KBM-7 (cell line): ENCODE data around the gene CDX1.
A peak's percentile ranks its signal among the peaks of the same experiment; 100 is the strongest.

Experiments
- DNase-seq: peaks from one replicate; pipeline ENCODE4 v3.0.0-alpha.2; 2015
- in situ Hi-C: fragments of 300-500 bp; cut with MboI; formaldehyde crosslinking; loops from 2 replicates; pipeline ENCODE4 v1.14.3; 2020; ENCODE audit warnings: low sequenced_read_pairs, low pct_unique_long_range_greater_than_20kb, mixed read lengths

The CDX1 gene

DNA sequence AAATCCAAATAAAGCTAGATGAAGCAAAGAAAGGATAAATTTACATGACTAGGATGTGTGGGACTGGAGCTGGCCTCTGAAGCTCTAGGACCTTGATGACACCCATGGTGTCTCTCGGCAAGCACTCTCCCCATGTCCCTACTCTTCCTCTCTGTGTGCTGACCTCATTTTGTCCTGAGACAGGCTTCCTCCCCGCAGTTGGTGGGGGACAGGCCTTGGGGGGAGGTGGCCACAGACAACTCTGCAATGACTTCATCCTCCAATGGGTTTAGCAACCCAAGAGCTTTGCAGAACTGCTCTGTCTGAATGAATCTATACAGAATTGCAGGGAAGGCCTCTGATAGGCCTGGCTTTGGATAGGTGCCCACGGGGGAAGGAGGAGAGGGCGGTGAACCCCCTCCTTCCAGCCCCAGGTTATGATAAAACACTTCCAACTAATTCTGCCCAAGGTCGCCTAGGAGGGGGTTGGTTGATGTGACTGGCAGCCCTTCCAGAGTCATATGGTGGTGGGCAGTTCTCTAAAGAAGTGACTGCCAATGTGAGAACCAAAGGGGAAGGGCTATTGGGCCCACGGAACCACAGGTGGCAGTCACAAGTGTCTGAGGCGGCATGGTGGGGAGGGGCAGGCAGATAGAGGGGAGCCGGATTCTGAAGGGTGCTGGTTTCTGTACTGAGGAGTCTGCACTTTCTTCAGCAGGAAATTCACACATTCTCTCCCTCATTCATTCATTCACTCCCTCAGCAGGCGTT is 29.3 kb downstream of the CDX1 start:
- no peak for DNase-seq
- in situ Hi-C loops, result no loop called here

- in situ Hi-C loops, result no loop called here
- DNase-seq, result no peak
Measured at GRCh38 chr5:150196514-150196913, 29.9 kb downstream of the CDX1 start.

- in situ Hi-C loops, result no loop called here
- DNase-seq, result no peak
Measured at GRCh38 chr5:150196986-150197385, 30.4 kb downstream of the CDX1 start.

- in situ Hi-C loops, result no loop called here
- DNase-seq, result no peak
Measured at GRCh38 chr5:150197476-150197875, 30.9 kb downstream of the CDX1 start.

DNA sequence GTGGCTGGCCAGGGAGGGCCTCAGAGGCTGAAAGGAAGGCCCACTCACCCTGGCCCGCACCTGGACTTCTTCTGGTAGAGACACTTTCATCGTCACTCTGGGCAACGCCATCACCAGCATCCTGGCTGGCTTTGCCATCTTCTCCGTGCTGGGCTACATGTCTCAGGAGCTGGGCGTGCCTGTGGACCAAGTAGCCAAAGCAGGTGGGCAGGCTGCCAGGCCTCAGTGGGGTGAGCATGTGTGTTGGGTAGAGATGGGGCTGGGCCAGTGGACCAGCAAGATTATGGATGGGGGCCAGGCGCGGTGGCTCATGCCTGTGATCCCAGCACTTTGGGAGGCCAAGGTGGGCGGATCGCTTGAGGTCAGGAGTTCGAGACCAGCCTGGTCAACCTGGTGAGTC is 35.9 kb downstream of the CDX1 start:
- no peak for DNase-seq
- in situ Hi-C loops, result no loop called here

- DNase-seq, result no peak
- in situ Hi-C loops, result no loop called here
Measured at GRCh38 chr5:150203832-150204589, 37.4 kb downstream of the CDX1 start.

GRCh38 chr5:150204590-150204960 is 38.0 kb downstream of the CDX1 start:
- in situ Hi-C loops, result no loop called here
- DNase-seq, result no peak

DNA sequence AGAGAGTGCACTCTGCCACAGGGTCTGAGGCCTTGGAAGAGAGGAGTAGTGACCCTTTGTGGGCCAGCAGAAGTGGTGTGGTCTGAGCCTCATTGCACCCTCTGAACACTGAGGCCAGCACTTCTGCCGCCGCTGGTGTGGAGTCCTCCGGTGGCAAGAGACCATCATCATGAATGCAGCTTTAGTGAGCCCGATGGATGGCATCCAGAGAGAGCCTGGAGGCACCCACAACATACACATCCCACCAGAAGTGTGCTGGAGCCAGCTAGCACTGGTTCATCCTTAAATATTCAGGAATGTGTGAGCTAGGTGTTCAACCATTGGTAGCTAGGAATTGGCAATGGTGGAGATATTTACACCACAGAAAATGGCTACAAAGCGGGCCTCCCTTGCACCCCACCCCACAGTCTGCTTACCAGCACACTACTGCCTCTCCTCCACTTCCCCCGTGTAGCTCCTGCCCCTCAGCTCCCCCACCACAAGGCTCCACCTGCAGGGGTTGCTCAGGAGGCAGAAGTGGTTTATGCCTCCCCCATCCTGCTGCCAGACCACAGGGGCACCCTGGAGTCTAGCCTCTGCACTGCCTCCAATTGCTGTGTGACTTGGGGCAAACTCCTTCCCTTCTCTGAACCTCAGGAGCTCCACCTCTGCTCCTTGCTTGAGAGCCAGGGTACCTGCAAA is 39.7 kb downstream of the CDX1 start:
- DNase-seq, result peak; percentile 57
- in situ Hi-C loops, result no loop called here

DNA sequence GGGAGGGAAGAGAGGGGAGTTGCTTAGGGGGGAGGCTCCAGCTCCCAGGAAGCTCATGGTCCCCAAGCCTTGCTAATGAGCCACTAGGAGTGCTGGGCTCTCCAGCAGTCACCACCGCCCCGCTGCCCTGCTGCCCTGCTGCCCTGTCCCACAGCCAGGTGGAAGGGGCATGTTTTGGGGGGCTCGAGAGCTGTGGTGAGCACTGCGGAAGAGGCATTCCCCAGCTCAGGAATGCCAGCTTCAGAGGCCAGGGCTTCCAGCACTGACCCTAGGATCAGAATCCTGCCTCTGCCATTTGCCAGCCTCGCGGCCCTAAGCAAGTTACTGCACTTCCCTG is 40.2 kb downstream of the CDX1 start:
- DNase-seq, result no peak
- in situ Hi-C loops, result no loop called here

GRCh38 chr5:150208187-150209098 is 41.9 kb downstream of the CDX1 start:
- DNase-seq, result no peak
- in situ Hi-C loops, result no loop called here

DNA sequence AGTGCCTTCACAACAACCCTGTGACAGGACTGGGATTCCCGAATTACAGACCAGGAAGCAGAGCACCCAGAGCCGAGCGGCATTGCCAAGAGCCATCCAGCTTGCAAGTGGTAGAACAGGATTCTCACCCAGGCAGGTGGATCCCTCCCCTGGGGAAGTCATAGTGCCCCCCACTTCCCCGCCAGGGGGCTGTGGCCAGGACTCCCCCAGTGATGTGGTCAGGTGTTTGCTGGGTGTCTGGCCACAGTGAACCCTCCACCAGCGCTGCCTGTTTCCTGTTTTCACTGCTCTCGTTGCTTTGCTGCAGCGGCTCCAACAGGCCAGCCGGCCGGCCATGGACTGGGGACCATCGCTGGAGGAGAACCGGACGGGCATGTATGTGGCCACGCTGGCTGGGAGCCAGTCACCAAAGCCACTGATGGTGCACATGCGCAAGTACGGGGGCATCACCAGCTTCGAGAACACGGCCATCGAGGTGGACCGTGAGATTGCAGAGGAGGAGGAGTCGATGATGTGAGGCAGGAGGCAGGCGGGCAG is 42.6 kb downstream of the CDX1 start:
- in situ Hi-C loops, result no loop called here
- peak; percentile 73 for DNase-seq

- in situ Hi-C loops, result no loop called here
- no peak for DNase-seq
Measured at GRCh38 chr5:150210644-150211043, 44.1 kb downstream of the CDX1 start.

GRCh38 chr5:150211156-150212030 is 44.8 kb downstream of the CDX1 start:
- in situ Hi-C loops, result no loop called here
- DNase-seq, result no peak

- DNase-seq, result no peak
- in situ Hi-C loops, result no loop called here
Measured at GRCh38 chr5:150213530-150213929, 47.0 kb downstream of the CDX1 start.

- no peak for DNase-seq
- in situ Hi-C loops, result no loop called here
Measured at GRCh38 chr5:150214289-150214688, 47.7 kb downstream of the CDX1 start.

DNA sequence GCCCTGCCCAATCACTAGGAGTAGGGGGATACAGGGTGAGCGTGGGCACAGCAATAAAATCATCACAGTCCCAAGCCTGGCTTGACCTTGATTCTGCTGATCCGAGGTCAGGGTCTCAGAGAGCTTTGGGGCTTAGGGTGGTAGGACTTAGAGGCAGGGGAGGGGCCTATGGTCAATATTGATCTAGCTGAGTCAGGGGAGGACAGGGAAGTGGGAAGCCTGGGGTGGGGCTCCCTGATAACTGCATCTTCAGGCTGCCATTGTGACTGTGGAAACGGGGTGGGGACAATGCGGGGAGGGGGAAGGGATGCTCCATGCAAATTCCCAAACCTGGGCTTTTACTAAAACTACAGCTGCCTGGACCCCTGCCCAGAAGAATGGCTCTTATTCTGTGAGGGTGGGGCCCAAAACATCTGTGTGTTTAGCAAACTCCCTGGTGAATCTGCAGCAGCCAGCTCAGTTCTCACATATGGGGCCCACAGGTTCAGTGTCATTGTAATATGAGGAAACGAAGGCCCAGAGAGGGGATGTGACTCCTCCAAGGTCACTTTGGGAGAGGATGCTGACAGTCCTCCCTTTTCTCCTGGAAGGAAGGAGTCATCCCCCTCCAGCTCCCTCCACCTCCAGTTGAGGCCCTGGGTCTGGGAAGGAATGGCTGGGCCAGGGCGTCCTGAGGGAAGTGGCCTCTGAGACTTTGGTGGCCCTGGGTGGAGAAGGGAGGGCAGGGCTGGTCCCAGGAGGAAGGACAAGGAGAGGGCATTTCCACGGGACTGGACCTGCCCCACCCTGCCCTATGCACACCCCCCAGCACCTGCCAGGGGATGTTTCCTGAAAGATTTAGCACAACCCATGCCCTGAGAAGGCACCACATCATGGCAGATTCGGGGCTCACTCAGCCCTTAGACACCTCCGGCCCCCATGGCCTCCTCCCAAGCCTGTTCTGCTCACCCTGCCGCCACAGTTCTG is 49.7 kb downstream of the CDX1 start:
- in situ Hi-C loops, result no loop called here
- DNase-seq, result no peak

DNA sequence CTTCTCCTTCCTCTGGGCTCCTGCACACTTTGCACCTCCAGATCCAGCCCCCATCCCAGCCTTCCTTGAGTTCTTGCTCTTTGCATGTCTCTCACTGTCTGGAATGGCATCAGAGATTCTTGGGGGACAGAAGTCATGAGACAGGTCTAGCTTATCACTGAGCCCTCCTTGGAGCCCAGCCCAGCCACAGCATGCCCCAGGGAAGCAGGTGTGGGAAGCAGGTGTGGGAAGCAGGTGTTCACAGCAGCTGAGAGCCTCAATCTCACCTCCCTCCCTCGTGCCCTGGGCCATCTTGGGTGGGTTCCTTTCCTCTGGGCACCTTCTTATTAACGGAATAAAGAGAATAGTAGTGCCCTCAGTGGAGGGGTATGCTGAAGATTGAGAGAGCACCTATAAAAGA is 50.5 kb downstream of the CDX1 start:
- in situ Hi-C loops, result no loop called here
- DNase-seq, result no peak
